B cell (primary cell): ENCODE results near the gene PRKCZ. TPM values are rescaled to one million over a fixed set of nuclear protein-coding genes. Genes with fewer than 3 reads are reported as not detected.

Experiments used
- ATAC-seq: fragments of 200-7000 bp; cut with Tn5 transposase; one replicate; pipeline ENCODE4 v1.10.0; 2021; ENCODE audit warnings: low read depth, mild to moderate bottlenecking, moderate number of reproducible peaks, moderate library complexity
- CTCF ChIA-PET: fragments of 350-600 bp; sonication (Branson Sonifier 250); formaldehyde crosslinking; loops from one replicate; lab custom pipeline; 2021; ENCODE audit warnings: antibody characterized with exemption, inconsistent platforms; lab: Charles Lee
- POLR2A ChIA-PET: fragments of 350-600 bp; sonication (Branson Sonifier 250); formaldehyde crosslinking; loops from one replicate; lab custom pipeline; 2021; ENCODE audit warnings: antibody characterized with exemption; lab: Charles Lee
- DNase-seq: peaks from one replicate; pipeline ENCODE4 v3.0.0; 2013
- H2AFZ ChIP-seq: 2 replicates; pipeline ENCODE4 v1.6.1; 2012; ENCODE audit warnings: mild to moderate bottlenecking, low read depth, low read length; ENCODE audit not compliant: insufficient read depth, poor library complexity, severe bottlenecking
- H3K27ac ChIP-seq, 2 donors: 1 replicate in 1 of 2; 2 replicates in 1 of 2; pipeline ENCODE4 v1.5.1; 2012 to 2013; ENCODE audit warnings: low read length in 2 of 2, mild to moderate bottlenecking in 2 of 2, moderate library complexity in 1 of 2
- H3K27me3 ChIP-seq, 4 experiments: fragments of 200-600 bp in 1 of 4; sonication (generic) in 1 of 4; replicated peaks in 1 of 4; 1 replicate in 2 of 4; 2 replicates in 2 of 4; pipeline versions ENCODE4 v1.6.1 to v1.7.0; 2013 to 2016; ENCODE audit warnings: low read length in 3 of 4, mild to moderate bottlenecking in 2 of 4, mixed read lengths in 1 of 4, moderate library complexity in 1 of 4; ENCODE audit not compliant: insufficient read depth in 4 of 4, control insufficient read depth in 3 of 4; ENCODE audit errors: control extremely low read depth in 1 of 4
- H3K36me3 ChIP-seq, 2 experiments: replicated peaks in 1 of 2; 1 replicate in 1 of 2; 2 replicates in 1 of 2; pipeline versions ENCODE4 v1.6.1 to v1.7.1; 2013; ENCODE audit warnings: low read length in 1 of 2; ENCODE audit not compliant: insufficient read depth in 2 of 2, control insufficient read depth in 1 of 2; ENCODE audit errors: control extremely low read depth in 1 of 2, extremely low read depth in 1 of 2
- H3K4me1 ChIP-seq, 2 donors: fragments of 200-600 bp in 1 of 2; sonication (generic) in 1 of 2; 1 replicate in 1 of 2; 2 replicates in 1 of 2; pipeline versions ENCODE4 v1.5.1 to v1.6.1; 2013 to 2017; ENCODE audit warnings: low read length in 2 of 2; ENCODE audit not compliant: control insufficient read depth in 2 of 2, insufficient read depth in 2 of 2
- H3K4me2 ChIP-seq: replicated peaks from 2 replicates; pipeline ENCODE3; 2012; ENCODE audit warnings: mild to moderate bottlenecking, low read depth, low read length; ENCODE audit not compliant: poor library complexity, severe bottlenecking
- H3K4me3 ChIP-seq, 5 experiments: fragments of 200-600 bp in 1 of 5; sonication (generic) in 1 of 5; 1 replicate in 3 of 5; 2 replicates in 2 of 5; pipeline versions ENCODE4 v1.5.1 to v1.7.0; 2011 to 2016; ENCODE audit warnings: low read length in 4 of 5, mild to moderate bottlenecking in 4 of 5, low read depth in 2 of 5, control low read depth in 1 of 5, moderate library complexity in 1 of 5; ENCODE audit not compliant: insufficient read depth in 1 of 5; ENCODE audit errors: control extremely low read depth in 1 of 5, extremely low read depth in 1 of 5
- H3K79me2 ChIP-seq: fragments of 200-600 bp; sonication (generic); one replicate; pipeline ENCODE4 v1.6.0; 2016; ENCODE audit warnings: low read length; ENCODE audit not compliant: control insufficient read depth, insufficient read depth
- H3K9ac ChIP-seq: fragments of 200-600 bp; sonication (generic); 2 replicates; pipeline ENCODE4 v1.6.1; 2017; ENCODE audit warnings: mild to moderate bottlenecking, low read length, moderate library complexity
- H3K9me3 ChIP-seq, 3 donors: one replicate each; pipeline versions ENCODE4 v1.6.1 to v1.7.1; 2013; ENCODE audit warnings: low read length in 2 of 3; ENCODE audit not compliant: control insufficient read depth in 2 of 3, insufficient read depth in 1 of 3; ENCODE audit errors: control extremely low read depth in 1 of 3
- H4K20me1 ChIP-seq: 2 replicates; pipeline ENCODE4 v1.6.0; 2012; ENCODE audit warnings: mild to moderate bottlenecking, low read length; ENCODE audit not compliant: insufficient read depth, control insufficient read depth, poor library complexity, severe bottlenecking
- H3K27ac Mint-ChIP-seq: one replicate; pipeline ENCODE4 v1.8.0; 2021; ENCODE audit warnings: mixed read lengths
- H3K27me3 Mint-ChIP-seq: one replicate; pipeline ENCODE4 v1.8.0; 2021; ENCODE audit warnings: mixed read lengths
- H3K4me1 Mint-ChIP-seq: one replicate; pipeline ENCODE4 v1.8.0; 2021; ENCODE audit warnings: mixed read lengths
- H3K4me3 Mint-ChIP-seq: one replicate; pipeline ENCODE4 v1.8.0; 2021; ENCODE audit warnings: mixed read lengths
- H3K9me3 Mint-ChIP-seq: one replicate; pipeline ENCODE4 v1.8.0; 2022; ENCODE audit warnings: mixed read lengths; ENCODE audit not compliant: insufficient read depth
- CTCF ChIP-seq: fragments of 200-600 bp; IDR thresholded peaks from one replicate; pipeline ENCODE4 v1.8.0; 2022; ENCODE audit warnings: antibody characterized with exemption, mild to moderate bottlenecking
- EZH2 ChIP-seq: IDR thresholded peaks from 2 replicates; pipeline ENCODE4 v1.6.1; 2012; ENCODE audit warnings: borderline replicate concordance, low read depth, mild to moderate bottlenecking, moderate library complexity, low read length; ENCODE audit not compliant: insufficient read depth, poor library complexity, severe bottlenecking
- WGBS: methylation state at CpG from one replicate; pipeline ENCODE4 v1.1.5; 2013; ENCODE audit warnings: missing lambda C conversion rate; ENCODE audit not compliant: insufficient coverage; 5-methylcytosine and 5-hydroxymethylcytosine counted together
- intact Hi-C: fragments of 100-400 bp; cut with micrococcal nuclease; formaldehyde crosslinking; loops from one replicate; pipeline ENCODE4 v1.10.0; 2022
- polyA plus RNA-seq: library from polyadenylated mRNA; depleted of rRNA; stranded (reverse); fragments of >200 nt; gene quantifications from 2 replicates; pipeline ENCODE4 v1.2.3, GENCODE V29; 2012
- total RNA-seq, 2 donors: library from RNA; stranded (reverse); fragments of 120-200 nt in 1 of 2; gene quantifications; 1 replicate in 1 of 2; 2 replicates in 1 of 2; pipeline versions ENCODE4 v1.2.3 to v1.2.4, GENCODE V29; 2013 to 2022

The PRKCZ gene
- total and polyA plus RNA-seq, 2 donors (not counting 1 experiment from before 2014, with no cell fraction given): 17.9 to 53.2 TPM

GRCh38 chr1:2126331-2127186 is 76.3 kb downstream of the PRKCZ start:
- Histone ChIP-seq H3K79me2 (peaks cover 40% of the 10 kb centered on the region), H3K4me1 (peaks cover 21 to 27% of the 10 kb centered on the region in 2 donors), H3K27ac (peak overlapping the region in 1 of 2 donors; percentile 10), H3K9me3 (no peaks in the 10 kb centered on the region), H3K4me3 (peak overlapping the region in 4 of 5 experiments; percentile 4 to 55 (median 34)), H3K27me3 (no peaks in the 10 kb centered on the region), H2AFZ (peak overlapping the region; percentile 51), H4K20me1 (peaks cover 16% of the 10 kb centered on the region), H3K36me3 (no peaks in the 10 kb centered on the region), H3K9ac (peak overlapping the region; percentile 38), H3K4me2 (peak overlapping the region; percentile 78)
- ATAC-seq (peak; percentile 62), DNase-seq (no peak)
- Mint-ChIP-seq H3K27me3 (no peaks in the 10 kb centered on the region), H3K9me3 (no peaks in the 10 kb centered on the region), H3K4me3 (peak overlapping the region; percentile 94), H3K4me1 (peaks cover 32% of the 10 kb centered on the region), H3K27ac (peak overlapping the region; percentile 94)
- ChIA-PET POLR2A (interaction anchor here (0.7 to 1.4 kb wide), 2 partner anchors 8 to 15 kb away, joined by 3 to 4 read pairs; no protein-coding TSS in a partner anchor), CTCF (interaction anchor here (0.6 to 5.1 kb wide), 4 partner anchors 12 to 83 kb away, joined by 3 to 33 read pairs (median 4); no protein-coding TSS in a partner anchor)
- TF ChIP-seq EZH2 (no peak), CTCF (no peak)
- 71% methylated on average over 27 of the region's 39 CpGs for WGBS
- intact Hi-C loops: no loop called here
